Activated T-helper 17 cell treated with anti-CD3 and anti-CD28 coated beads, Interleukin-2, amount 50 U/mL, for 72 hours (primary cell): Measurements from ENCODE around the gene SERINC4. TPM values are rescaled to one million over a fixed set of nuclear protein-coding genes. Genes with fewer than 3 reads are reported as not detected.
A peak's percentile ranks its signal among the peaks of the same experiment; 100 is the strongest.
"Not testable (repeated sequence)": the region's sequence is repeated elsewhere in the genome, so short reads cannot be mapped to it uniquely, and the experiment has no call there.

ENCODE experiments used
- ATAC-seq: fragments of 150-1000 bp; cut with Tn5 transposase; replicated peaks from 2 replicates; pipeline ENCODE4 v1.10.0; 2021; ENCODE audit warnings: mild to moderate bottlenecking, moderate library complexity
- H3K27ac Mint-ChIP-seq: one replicate; pipeline ENCODE4 v1.8.0; 2022; ENCODE audit warnings: mixed read lengths
- H3K27me3 Mint-ChIP-seq: one replicate; pipeline ENCODE4 v1.8.0; 2022; ENCODE audit warnings: mixed read lengths
- H3K36me3 Mint-ChIP-seq: one replicate; pipeline ENCODE4 v1.8.0; 2022; ENCODE audit warnings: low read depth, mild to moderate bottlenecking, mixed read lengths
- H3K4me1 Mint-ChIP-seq: one replicate; pipeline ENCODE4 v1.8.0; 2022; ENCODE audit warnings: mixed read lengths
- H3K4me3 Mint-ChIP-seq: one replicate; pipeline ENCODE4 v1.8.0; 2022; ENCODE audit warnings: mild to moderate bottlenecking, mixed read lengths
- H3K9me3 Mint-ChIP-seq: one replicate; pipeline ENCODE4 v1.8.0; 2022; ENCODE audit warnings: mixed read lengths
- total RNA-seq, 2 donors: library from RNA; stranded (reverse); gene quantifications; one replicate each; pipeline ENCODE4 v1.2.3, GENCODE V29; 2022

The SERINC4 gene
- total RNA-seq, 2 donors from 2014 or later = 0.17 to 0.24 TPM

DNA sequence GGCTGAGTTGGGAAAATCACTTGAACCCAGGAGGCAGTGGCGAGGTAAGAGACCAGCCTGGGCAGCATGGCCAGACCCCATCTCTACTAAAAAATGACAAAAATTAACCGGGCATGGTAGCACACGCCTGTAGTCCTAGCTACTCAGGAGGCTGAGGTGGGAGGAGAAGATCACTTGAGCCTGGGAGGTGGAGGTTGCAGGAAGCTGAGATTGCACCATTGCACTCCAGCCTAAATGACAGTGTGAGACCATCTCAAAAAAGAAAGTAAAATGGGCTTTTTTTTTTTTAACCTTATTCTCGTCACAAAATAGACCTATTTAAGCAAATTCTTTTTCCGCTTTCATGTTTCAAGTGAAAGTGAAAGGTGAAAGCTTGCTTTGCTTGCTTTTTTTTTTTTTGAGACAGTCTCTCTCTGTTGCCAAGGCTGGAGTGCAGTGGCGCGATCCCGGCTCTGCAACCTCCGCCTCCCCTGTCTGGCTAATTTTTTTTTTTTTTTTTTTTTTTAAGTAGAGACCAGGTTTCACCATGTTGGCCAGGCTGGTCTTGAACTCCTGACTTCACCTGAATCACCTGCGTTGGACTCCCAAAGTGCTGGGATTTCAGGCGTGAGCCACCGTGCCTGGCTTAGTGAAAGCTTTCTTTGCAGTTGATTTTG, 50.2 kb downstream of the SERINC4 start:
- peak; percentile 37 for ATAC-seq
- H3K4me3 Mint-ChIP-seq = peak overlapping the region; percentile 98
- no peaks in the 10 kb centered on the region for H3K27me3 Mint-ChIP-seq
- peaks cover 82% of the 10 kb centered on the region for H3K36me3 Mint-ChIP-seq
- peak overlapping the region; percentile 68 for H3K27ac Mint-ChIP-seq
- H3K4me1 Mint-ChIP-seq = peaks cover 13% of the 10 kb centered on the region
- H3K9me3 Mint-ChIP-seq = no peaks in the 10 kb centered on the region

DNA sequence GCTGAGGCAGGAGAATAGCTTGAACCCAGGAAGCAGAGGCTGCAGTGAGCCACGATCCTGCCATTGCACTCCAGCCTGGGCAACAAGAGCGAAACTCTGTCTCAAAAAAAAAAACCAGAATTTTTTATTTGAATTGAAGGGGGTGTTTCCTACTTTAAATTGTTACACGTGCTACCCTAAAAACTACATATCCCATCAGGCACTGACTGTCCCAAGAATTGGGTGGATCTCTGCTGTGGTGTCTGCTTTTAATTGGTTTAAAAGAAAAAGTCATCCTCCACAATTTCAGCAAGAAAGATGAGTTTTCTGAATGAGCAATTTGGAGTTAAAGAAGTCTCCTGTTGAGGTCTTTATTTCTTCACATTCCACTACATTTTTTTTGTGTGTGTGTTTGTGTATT, 51.6 kb downstream of the SERINC4 start:
- Mint-ChIP-seq H3K27ac (peak overlapping the region; percentile 92), H3K4me1 (peaks cover 13% of the 10 kb centered on the region), H3K27me3 (no peaks in the 10 kb centered on the region), H3K36me3 (peaks cover 68% of the 10 kb centered on the region), H3K9me3 (no peaks in the 10 kb centered on the region), H3K4me3 (peak overlapping the region; percentile 98)
- no peak for ATAC-seq

DNA sequence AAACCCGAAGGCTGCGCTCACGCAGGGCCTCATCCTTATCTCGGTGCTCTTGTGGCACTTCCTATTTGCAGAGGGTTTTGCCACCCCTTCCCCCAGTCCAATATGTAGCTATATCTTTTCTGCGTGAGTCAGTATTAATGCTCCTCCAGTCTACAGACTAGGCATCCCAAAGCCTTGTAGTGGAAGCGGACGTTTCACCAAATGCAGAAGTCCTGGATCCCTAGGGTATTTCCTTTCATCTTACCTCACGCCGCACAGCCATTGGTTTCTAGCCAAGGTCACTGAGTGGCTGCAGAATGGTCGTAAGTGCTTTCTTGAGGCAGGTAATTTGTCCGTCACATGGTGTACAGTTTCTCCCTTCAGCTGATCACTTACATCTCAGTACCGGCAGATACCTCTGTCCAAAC, 53.1 kb downstream of the SERINC4 start:
- not testable (repeated sequence) for H3K27me3 Mint-ChIP-seq, H3K4me1 Mint-ChIP-seq, H3K9me3 Mint-ChIP-seq
- ATAC-seq = peak; percentile 48
- H3K4me3 Mint-ChIP-seq = peak overlapping the region; percentile 98
- H3K27ac Mint-ChIP-seq = peak overlapping the region; percentile 92
- H3K36me3 Mint-ChIP-seq = peaks cover 53% of the 10 kb centered on the region

DNA sequence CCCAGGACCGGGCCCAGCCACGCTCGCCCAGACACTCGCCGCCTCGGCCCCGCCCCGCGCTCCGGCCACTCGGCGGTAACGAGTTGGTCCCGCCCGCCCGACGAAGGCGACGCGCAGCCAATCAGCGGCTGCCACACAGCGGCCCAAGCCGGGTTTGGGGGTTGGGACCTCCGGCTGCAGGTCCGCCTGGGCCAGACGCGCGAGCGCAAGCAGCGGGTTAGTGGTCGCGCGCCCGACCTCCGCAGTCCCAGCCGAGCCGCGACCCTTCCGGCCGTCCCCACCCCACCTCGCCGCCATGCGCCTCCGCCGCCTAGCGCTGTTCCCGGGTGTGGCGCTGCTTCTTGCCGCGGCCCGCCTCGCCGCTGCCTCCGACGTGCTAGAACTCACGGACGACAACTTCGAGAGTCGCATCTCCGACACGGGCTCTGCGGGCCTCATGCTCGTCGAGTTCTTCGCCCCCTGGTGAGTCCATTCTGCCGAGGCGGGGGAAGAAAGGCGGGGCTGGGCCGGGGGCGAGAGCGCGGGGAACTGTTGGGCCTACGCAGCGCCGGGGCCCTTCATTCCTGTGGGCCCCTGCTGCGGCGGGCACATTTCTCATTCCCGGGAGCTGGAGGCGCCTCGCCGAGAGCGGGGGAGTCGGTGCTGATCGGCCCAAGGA, 53.6 kb downstream of the SERINC4 start, which contains the start of gene PDIA3:
Gene PDIA3 (plus strand): TSS at position 194 of the 658 bp plus-strand sequence. CDS start 102 bp downstream, at position 296.
- not testable (repeated sequence) for H3K9me3 Mint-ChIP-seq, H3K27me3 Mint-ChIP-seq, H3K4me1 Mint-ChIP-seq
- peak; percentile 91 for ATAC-seq
- peak within 1 kb of the TSS; percentile 92 for H3K27ac Mint-ChIP-seq
- H3K36me3 Mint-ChIP-seq = peaks cover 48% of the 10 kb centered on the region
- peak within 1 kb of the TSS; percentile 98 for H3K4me3 Mint-ChIP-seq

Other genes with a start within 250 kb of the SERINC4 start
- 10 to 100 TPM; 20.2 to 43.6 TPM for gene PPIP5K1, start 210.0 kb downstream of the SERINC4 start, total RNA-seq
- under 1 TPM in 1 of 2 donors, not detected in 1; 0.32 TPM for gene CKMT1B, start 206.2 kb downstream of the SERINC4 start, total RNA-seq
- 1 to 10 TPM; 1.1 to 4.4 TPM for gene STRC, start 181.4 kb downstream of the SERINC4 start, total RNA-seq
- gene CATSPER2, start 151.4 kb downstream of the SERINC4 start, total RNA-seq = 1 to 10 TPM; 2.5 to 8.8 TPM
- gene CKMT1A, start 106.4 kb downstream of the SERINC4 start, total RNA-seq = under 1 TPM in 1 of 2 donors, not detected in 1; 0.28 TPM
- gene PDIA3, start 53.8 kb downstream of the SERINC4 start, total RNA-seq = 100 to 1,000 TPM; 193 to 253 TPM
- 1 to 10 TPM in 1 of 2 donors, under 1 TPM in 1; 0.54 to 1.4 TPM for gene ELL3, start 23.3 kb downstream of the SERINC4 start, total RNA-seq
- gene SERF2, start 7.9 kb downstream of the SERINC4 start, total RNA-seq = 100 to 1,000 TPM; 521 to 550 TPM
- gene HYPK, start 379 bp upstream of the SERINC4 start, total RNA-seq = 10 to 100 TPM; 15.6 to 17.5 TPM
- gene MFAP1, start 24.5 kb upstream of the SERINC4 start, total RNA-seq = 10 to 100 TPM; 46.5 to 63.4 TPM
- 10 to 100 TPM; 73.0 to 86.2 TPM for gene WDR76, start 26.8 kb upstream of the SERINC4 start, total RNA-seq